ENCODE measurements around the gene LDHB. TPM values are rescaled to one million over a fixed set of nuclear protein-coding genes. Genes with fewer than 3 reads are reported as not detected.

The LDHB gene
- total RNA-seq, 1 experiment from 2014 or later, result 1,343 TPM

GRCh38 chr12:21599143-21599999 is 58.3 kb downstream of the LDHB start:
- H3T11ph ChIP-seq (ENCODE audit: low read length), result no peak overlapping the region
- H3K4me3 Mint-ChIP-seq, result no peak overlapping the region
- no peaks in the 10 kb centered on the region for H3K9me3 ChIP-seq (ENCODE audit: control insufficient read depth, low read depth, low read length)
- H3K4me1 Mint-ChIP-seq, result peaks cover 11 to 21% of the 10 kb centered on the region in 2 experiments
- no peak overlapping the region for H3K27ac Mint-ChIP-seq
- H3K9ac ChIP-seq (ENCODE audit: extremely low read depth, insufficient read length, low read length), result no peak overlapping the region
- TF ChIP-seq CTCF (conservative IDR thresholded peaks at IDR 0.05), result no peak
- no peak overlapping the region for H3K56ac ChIP-seq (ENCODE audit: insufficient read length, low read depth, low read length)
- H4K5ac ChIP-seq (ENCODE audit: insufficient read length, low read depth, low read length), result no peak overlapping the region
- no peak overlapping the region for H3K18ac ChIP-seq (ENCODE audit: insufficient read length, low read depth, low read length)
- no peak overlapping the region for H2AK5ac ChIP-seq (ENCODE audit: insufficient read length, low read length)
- no peaks in the 10 kb centered on the region for H3K36me3 Mint-ChIP-seq (ENCODE audit: insufficient read depth in 1 of 3, low read depth in 3 of 3)
- no peaks in the 10 kb centered on the region for H3K23me2 ChIP-seq (ENCODE audit: insufficient read length, low read depth, low read length, poor library complexity, severe bottlenecking)
- no peak overlapping the region for H3K4ac ChIP-seq (ENCODE audit: low read depth, low read length)
- no peak for DNase-seq
- no peak overlapping the region for H4K91ac ChIP-seq (ENCODE audit: insufficient read length, low read depth, low read length)
- H3K27me3 ChIP-seq (ENCODE audit: insufficient read depth, low read length), result no peaks in the 10 kb centered on the region
- H3K9me3 Mint-ChIP-seq, result no peaks in the 10 kb centered on the region
- no CpG with 5 or more reads among the region's 3 CpGs for WGBS (ENCODE audit: extremely low coverage, insufficient read length, low lambda C conversion rate)
- no peak overlapping the region for H4K8ac ChIP-seq (replicated peaks; ENCODE audit: insufficient read length, low read depth, low read length)
- no peak overlapping the region for H2BK5ac ChIP-seq (ENCODE audit: insufficient read length, low read length)
- H2BK20ac ChIP-seq (ENCODE audit: low read depth, low read length, poor library complexity, severe bottlenecking), result no peak overlapping the region
- no peaks in the 10 kb centered on the region for H3K79me2 ChIP-seq (ENCODE audit: insufficient read depth, low read length)
- no peak overlapping the region for H3K4me2 ChIP-seq (ENCODE audit: insufficient read depth, insufficient read length, low read length)
- no peak overlapping the region for H2AFZ ChIP-seq (ENCODE audit: low read length)
- no peak overlapping the region for H3K27ac ChIP-seq (ENCODE audit: insufficient read length, low read depth, low read length)
- H3K23ac ChIP-seq (ENCODE audit: insufficient read length, low read depth, low read length), result no peak overlapping the region
- H2BK15ac ChIP-seq (ENCODE audit: low read depth, low read length), result no peak overlapping the region
- no peaks in the 10 kb centered on the region for H3K4me1 ChIP-seq (ENCODE audit: insufficient read depth, low read length)
- no peaks in the 10 kb centered on the region for H3K79me1 ChIP-seq (ENCODE audit: insufficient read depth, low read depth, low read length, poor library complexity, severe bottlenecking)
- H4K20me1 ChIP-seq (ENCODE audit: control insufficient read depth, insufficient read depth, insufficient read length), result no peaks in the 10 kb centered on the region
- no peak overlapping the region for H3K14ac ChIP-seq (ENCODE audit: insufficient read depth, low read length)
- H3K27me3 Mint-ChIP-seq (ENCODE audit: low read depth), result no peaks in the 10 kb centered on the region; the same call in 1 of the 2 replicates
- no peak overlapping the region for H2BK120ac ChIP-seq (ENCODE audit: low read depth, low read length, poor library complexity, severe bottlenecking)
- H2BK12ac ChIP-seq (ENCODE audit: insufficient read length, low read depth, low read length), result no peak overlapping the region

All from H9 (cell line).